Trophoblast cell (in vitro differentiated cells and primary cell): ENCODE data around the gene TBC1D16.
A peak's percentile ranks its signal among the peaks of the same experiment; 100 is the strongest.

Source experiments
- DNase-seq, 2 donors: peaks; one replicate each; pipeline ENCODE4 v3.0.0-alpha.2; 2016
- H2AFZ ChIP-seq: 2 replicates; pipeline ENCODE4 v1.6.1; 2013; ENCODE audit warnings: low read length, moderate library complexity, mild to moderate bottlenecking; ENCODE audit not compliant: insufficient read depth, poor library complexity
- H2AK5ac ChIP-seq: 2 replicates; pipeline ENCODE4 v1.6.1; 2013; ENCODE audit warnings: mild to moderate bottlenecking, low read length
- H2BK120ac ChIP-seq: 2 replicates; pipeline ENCODE4 v1.6.1; 2013; ENCODE audit warnings: low read length, mild to moderate bottlenecking, moderate library complexity; ENCODE audit not compliant: insufficient read depth, poor library complexity
- H2BK12ac ChIP-seq: 2 replicates; pipeline ENCODE4 v1.6.1; 2013; ENCODE audit warnings: mild to moderate bottlenecking, low read length, moderate library complexity
- H2BK5ac ChIP-seq: 2 replicates; pipeline ENCODE4 v1.6.1; 2013; ENCODE audit warnings: low read length, low read depth, moderate library complexity, mild to moderate bottlenecking; ENCODE audit not compliant: poor library complexity
- H3K14ac ChIP-seq: 2 replicates; pipeline ENCODE4 v1.6.1; 2013; ENCODE audit warnings: mild to moderate bottlenecking, low read length
- H3K18ac ChIP-seq: 2 replicates; pipeline ENCODE4 v1.6.1; 2013; ENCODE audit warnings: mild to moderate bottlenecking, low read length
- H3K23ac ChIP-seq: 2 replicates; pipeline ENCODE4 v1.6.1; 2013; ENCODE audit warnings: low read length
- H3K27ac ChIP-seq: 2 replicates; pipeline ENCODE4 v1.5.1; 2013; ENCODE audit warnings: low read depth, mild to moderate bottlenecking, inconsistent platforms, low read length, moderate library complexity
- H3K27me3 ChIP-seq: 2 replicates; pipeline ENCODE4 v1.6.1; 2013; ENCODE audit warnings: inconsistent platforms, mild to moderate bottlenecking, low read length, moderate library complexity; ENCODE audit not compliant: insufficient read depth
- H3K36me3 ChIP-seq, 2 experiments: 1 replicate in 1 of 2; 2 replicates in 1 of 2; pipeline ENCODE4 v1.6.1; 2013; ENCODE audit warnings: low read length in 2 of 2, mild to moderate bottlenecking in 2 of 2, moderate library complexity in 1 of 2; ENCODE audit not compliant: insufficient read depth in 2 of 2, control insufficient read depth in 1 of 2
- H3K4ac ChIP-seq: 2 replicates; pipeline ENCODE4 v1.6.1; 2013; ENCODE audit warnings: low read depth, mild to moderate bottlenecking, low read length, moderate library complexity
- H3K4me1 ChIP-seq, 2 experiments: 1 replicate in 1 of 2; 2 replicates in 1 of 2; pipeline ENCODE4 v1.6.1; 2013; ENCODE audit warnings: low read length in 2 of 2, mild to moderate bottlenecking in 2 of 2, moderate library complexity in 1 of 2; ENCODE audit not compliant: insufficient read depth in 2 of 2, control insufficient read depth in 1 of 2
- H3K4me2 ChIP-seq: 2 replicates; pipeline ENCODE4 v1.6.1; 2013; ENCODE audit warnings: inconsistent platforms, mild to moderate bottlenecking, low read length, moderate library complexity
- H3K4me3 ChIP-seq: 2 replicates; pipeline ENCODE4 v1.5.1; 2013; ENCODE audit warnings: mild to moderate bottlenecking, low read depth, low read length, inconsistent platforms
- H3K79me1 ChIP-seq: one replicate; pipeline ENCODE4 v1.6.1; 2013; ENCODE audit warnings: low read length
- H3K79me2 ChIP-seq: 2 replicates; pipeline ENCODE4 v1.6.1; 2013; ENCODE audit warnings: low read length, mild to moderate bottlenecking; ENCODE audit not compliant: control insufficient read depth, insufficient read depth, poor library complexity
- H3K9ac ChIP-seq: 2 replicates; pipeline ENCODE4 v1.6.1; 2013; ENCODE audit warnings: mild to moderate bottlenecking, low read length
- H3K9me3 ChIP-seq: 2 replicates; pipeline ENCODE4 v1.6.1; 2013; ENCODE audit warnings: low read depth, mild to moderate bottlenecking, control low read depth, inconsistent platforms, low read length; ENCODE audit not compliant: insufficient read depth
- H4K12ac ChIP-seq: 2 replicates; pipeline ENCODE4 v1.6.1; 2013; ENCODE audit warnings: low read depth, mild to moderate bottlenecking, low read length, moderate library complexity
- H4K8ac ChIP-seq: 2 replicates; pipeline ENCODE4 v1.6.1; 2013; ENCODE audit warnings: low read depth, mild to moderate bottlenecking, low read length, moderate library complexity
- H4K91ac ChIP-seq: one replicate; pipeline ENCODE4 v1.6.1; 2013; ENCODE audit warnings: low read depth, mild to moderate bottlenecking, low read length, moderate library complexity
- WGBS: extraction: QIAGEN DNeasy Blood & Tissue Kit; methylation state at CpG from one replicate; pipeline ENCODE4 v1.1.7; 2013; ENCODE audit warnings: missing lambda C conversion rate; ENCODE audit not compliant: insufficient read length, insufficient coverage; ENCODE audit errors: extremely low coverage; 5-methylcytosine and 5-hydroxymethylcytosine counted together

Gene TBC1D16

GRCh38 chr17:79971651-79972050 is 64.0 kb downstream of the TBC1D16 start:
- Histone ChIP-seq H3K27ac (no peak overlapping the region), H3K9ac (no peak overlapping the region), H3K79me2 (no peaks in the 10 kb centered on the region), H4K8ac (no peak overlapping the region), H3K14ac (no peak overlapping the region), H2BK120ac (no peak overlapping the region), H3K4me2 (no peak overlapping the region), H2BK12ac (no peak overlapping the region), H2AFZ (no peak overlapping the region), H3K23ac (no peak overlapping the region), H2AK5ac (no peak overlapping the region), H2BK5ac (no peak overlapping the region), H3K4me3 (no peak overlapping the region), H3K4me1 (no peaks in the 10 kb centered on the region), H3K27me3 (no peaks in the 10 kb centered on the region), H3K36me3 (peaks cover 13 to 14% of the 10 kb centered on the region in 2 experiments), H3K9me3 (no peaks in the 10 kb centered on the region), H4K91ac (no peak overlapping the region), H4K12ac (no peak overlapping the region), H3K18ac (no peak overlapping the region), H3K4ac (no peak overlapping the region), H3K79me1 (no peaks in the 10 kb centered on the region)
- no peak for DNase-seq
- WGBS, result no CpG with 5 or more reads among the region's 9 CpGs

DNA sequence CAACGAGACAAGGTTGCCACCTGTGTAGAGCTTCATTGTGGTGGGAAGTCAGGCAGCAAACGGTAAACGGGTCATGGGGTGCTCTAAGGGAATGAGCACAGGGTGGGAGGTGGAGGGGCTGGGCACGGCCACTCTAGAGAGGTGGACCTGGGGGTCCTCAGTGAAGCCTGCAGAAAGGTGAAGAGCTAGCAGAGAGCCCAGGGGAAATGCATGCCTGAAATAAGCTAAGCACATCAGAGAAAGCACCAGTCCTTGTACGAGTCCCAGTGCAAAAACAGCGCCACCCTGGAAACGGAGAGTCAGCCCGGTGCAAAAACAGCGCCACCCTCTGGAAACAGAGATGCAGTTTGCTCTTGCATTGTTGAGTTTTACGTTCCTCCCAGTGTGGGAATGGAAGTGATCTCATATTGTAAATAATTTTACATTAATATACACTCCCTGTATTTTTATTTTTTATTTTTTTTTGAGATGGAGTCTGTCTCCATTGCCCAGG is 65.0 kb downstream of the TBC1D16 start:
- no peak overlapping the region for H3K14ac ChIP-seq
- H3K4ac ChIP-seq, result no peak overlapping the region
- H3K36me3 ChIP-seq, result peaks cover 11 to 14% of the 10 kb centered on the region in 2 experiments
- no peak overlapping the region for H2BK12ac ChIP-seq
- H3K27ac ChIP-seq, result no peak overlapping the region
- no peak overlapping the region for H3K9ac ChIP-seq
- no peak overlapping the region for H3K4me3 ChIP-seq
- H3K4me2 ChIP-seq, result no peak overlapping the region
- H3K18ac ChIP-seq, result no peak overlapping the region
- H2AFZ ChIP-seq, result no peak overlapping the region
- H4K91ac ChIP-seq, result no peak overlapping the region
- H3K27me3 ChIP-seq, result no peaks in the 10 kb centered on the region
- no peak overlapping the region for H2AK5ac ChIP-seq
- H2BK120ac ChIP-seq, result no peak overlapping the region
- H3K23ac ChIP-seq, result no peak overlapping the region
- H3K4me1 ChIP-seq, result no peaks in the 10 kb centered on the region
- H4K12ac ChIP-seq, result no peak overlapping the region
- peak; percentile 35 to 64 for DNase-seq
- WGBS, result no CpG with 5 or more reads among the region's 10 CpGs
- H4K8ac ChIP-seq, result no peak overlapping the region
- no peaks in the 10 kb centered on the region for H3K79me2 ChIP-seq
- H2BK5ac ChIP-seq, result no peak overlapping the region
- no peaks in the 10 kb centered on the region for H3K9me3 ChIP-seq
- no peaks in the 10 kb centered on the region for H3K79me1 ChIP-seq

DNA sequence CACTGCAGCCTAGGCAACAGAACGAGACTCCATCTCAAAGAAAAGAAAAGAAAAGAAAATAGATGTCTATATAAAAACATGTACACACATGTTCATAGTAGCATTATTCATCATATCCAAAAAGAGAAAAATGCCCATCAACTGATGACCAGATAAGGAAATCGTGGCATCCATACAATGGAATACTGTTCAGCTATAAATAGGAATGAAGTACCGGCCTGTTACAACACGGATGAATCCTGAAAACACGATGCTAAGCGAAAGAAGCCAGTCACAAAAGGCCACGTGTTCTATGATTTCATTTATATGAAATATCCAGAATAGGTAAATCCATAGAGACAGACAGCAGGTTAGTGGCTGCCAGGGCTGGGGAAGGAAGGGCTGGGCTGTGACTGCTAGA is 65.8 kb downstream of the TBC1D16 start:
- Histone ChIP-seq H2AFZ (no peak overlapping the region), H4K8ac (no peak overlapping the region), H3K9me3 (no peaks in the 10 kb centered on the region), H2AK5ac (no peak overlapping the region), H2BK120ac (no peak overlapping the region), H3K27me3 (no peaks in the 10 kb centered on the region), H3K4me1 (no peaks in the 10 kb centered on the region), H3K4me2 (no peak overlapping the region), H3K79me1 (no peaks in the 10 kb centered on the region), H3K79me2 (no peaks in the 10 kb centered on the region), H3K36me3 (peaks cover 11 to 14% of the 10 kb centered on the region in 2 experiments), H3K14ac (no peak overlapping the region), H2BK5ac (no peak overlapping the region), H3K23ac (no peak overlapping the region), H3K27ac (no peak overlapping the region), H3K4me3 (no peak overlapping the region), H4K12ac (no peak overlapping the region), H3K18ac (no peak overlapping the region), H2BK12ac (no peak overlapping the region), H4K91ac (no peak overlapping the region), H3K9ac (no peak overlapping the region), H3K4ac (no peak overlapping the region)
- no CpG with 5 or more reads among the region's 7 CpGs for WGBS
- no peak for DNase-seq

GRCh38 chr17:79968116-79968515 is 67.6 kb downstream of the TBC1D16 start:
- WGBS, result no CpG with 5 or more reads among the region's 5 CpGs
- Histone ChIP-seq H3K14ac (no peak overlapping the region), H3K4me2 (no peak overlapping the region), H2AFZ (no peak overlapping the region), H3K23ac (no peak overlapping the region), H3K36me3 (peaks cover 11 to 12% of the 10 kb centered on the region in 2 experiments), H4K8ac (no peak overlapping the region), H2AK5ac (no peak overlapping the region), H3K79me2 (no peaks in the 10 kb centered on the region), H2BK120ac (no peak overlapping the region), H3K9ac (no peak overlapping the region), H4K91ac (no peak overlapping the region), H3K9me3 (no peaks in the 10 kb centered on the region), H3K27me3 (no peaks in the 10 kb centered on the region), H3K79me1 (no peaks in the 10 kb centered on the region), H3K4me1 (no peaks in the 10 kb centered on the region), H4K12ac (no peak overlapping the region), H2BK5ac (no peak overlapping the region), H3K4me3 (no peak overlapping the region), H3K4ac (no peak overlapping the region), H2BK12ac (no peak overlapping the region), H3K27ac (no peak overlapping the region), H3K18ac (no peak overlapping the region)
- no peak for DNase-seq
